Renal pelvis (tissue), 4 donors: Measurements from ENCODE around the gene CENPP. TPM values are rescaled to one million over a fixed set of nuclear protein-coding genes. Genes with fewer than 3 reads are reported as not detected.

ENCODE experiments used
- DNase-seq: peaks from one replicate; pipeline ENCODE4 v3.0.0-alpha.2; 2013
- polyA plus RNA-seq, 3 donors: library from polyadenylated mRNA; unstranded; fragments of 120-200 nt; gene quantifications; one replicate each; pipeline ENCODE4 v1.2.1, GENCODE V29; 2013; ENCODE audit not compliant: insufficient read length in 3 of 3

CENPP gene
- polyA plus RNA-seq, 3 donors, result 5.3 to 8.4 (median 5.9) TPM

- no peak for DNase-seq
Observed at GRCh38 chr9:92308893-92309292, 16.9 kb upstream of the CENPP start.

- no peak for DNase-seq
Observed at GRCh38 chr9:92310562-92310961, 15.2 kb upstream of the CENPP start.

- DNase-seq, result no peak
Observed at GRCh38 chr9:92312887-92313623, 12.7 kb upstream of the CENPP start.

GRCh38 chr9:92313624-92314012 is 12.1 kb upstream of the CENPP start:
- no peak for DNase-seq

GRCh38 chr9:92315456-92315855 is 10.3 kb upstream of the CENPP start:
- no peak for DNase-seq

GRCh38 chr9:92324431-92324830 is 1.3 kb upstream of the CENPP start:
- DNase-seq, result no peak

- no peak for DNase-seq
Observed at GRCh38 chr9:92324889-92325268, 874 bp upstream of the CENPP start.

- no peak for DNase-seq
Observed at GRCh38 chr9:92325991-92326500, 293 bp downstream of the CENPP start.

- no peak for DNase-seq
Observed at GRCh38 chr9:92327283-92327850, 1.6 kb downstream of the CENPP start.

GRCh38 chr9:92328225-92328624 is 2.5 kb downstream of the CENPP start:
- DNase-seq, result no peak

GRCh38 chr9:92332577-92333281 is 7.0 kb downstream of the CENPP start:
- peak; percentile 65 for DNase-seq

GRCh38 chr9:92333282-92333634 is 7.5 kb downstream of the CENPP start:
- no peak for DNase-seq

- DNase-seq, result no peak
Observed at GRCh38 chr9:92341578-92341977, 15.8 kb downstream of the CENPP start.

GRCh38 chr9:92342825-92343488 is 17.2 kb downstream of the CENPP start:
- DNase-seq, result no peak

GRCh38 chr9:92345582-92345981 is 19.8 kb downstream of the CENPP start:
- DNase-seq, result no peak

- DNase-seq, result peak; percentile 44
Observed at GRCh38 chr9:92349771-92350739, 24.3 kb downstream of the CENPP start.

GRCh38 chr9:92350740-92351133 is 25.0 kb downstream of the CENPP start:
- no peak for DNase-seq

- no peak for DNase-seq
Observed at GRCh38 chr9:92353051-92353450, 27.3 kb downstream of the CENPP start.

GRCh38 chr9:92359394-92359995 is 33.7 kb downstream of the CENPP start:
- DNase-seq, result no peak

- DNase-seq, result no peak
Observed at GRCh38 chr9:92360083-92360482, 34.3 kb downstream of the CENPP start.

- no peak for DNase-seq
Observed at GRCh38 chr9:92369075-92369474, 43.3 kb downstream of the CENPP start.
